HG03097 (cell line): ENCODE measurements around the gene SLIT3.

Experiments
- ATAC-seq: cut with Tn5 transposase; IDR thresholded peaks from one replicate; pipeline ENCODE4 v1.9.1; 2021; ENCODE audit not compliant: unreplicated experiment, low FRiP score

SLIT3 gene

GRCh38 chr5:169299663-169300467, 1.1 kb downstream of the SLIT3 start:
- no peak for ATAC-seq

GRCh38 chr5:169299191-169299662, 1.7 kb downstream of the SLIT3 start:
- no peak for ATAC-seq

GRCh38 chr5:169298193-169298592, 2.7 kb downstream of the SLIT3 start:
- no peak for ATAC-seq

- ATAC-seq = no peak
Observed at GRCh38 chr5:169296419-169297143, 4.4 kb downstream of the SLIT3 start.

- no peak for ATAC-seq
Observed at GRCh38 chr5:169295306-169295705, 5.6 kb downstream of the SLIT3 start.

GRCh38 chr5:169294621-169295020, 6.3 kb downstream of the SLIT3 start:
- no peak for ATAC-seq

GRCh38 chr5:169291877-169292276, 9.1 kb downstream of the SLIT3 start:
- ATAC-seq = no peak

GRCh38 chr5:169290895-169291294, 10.0 kb downstream of the SLIT3 start:
- ATAC-seq = no peak

GRCh38 chr5:169289520-169289919, 11.4 kb downstream of the SLIT3 start:
- ATAC-seq = no peak

GRCh38 chr5:169288066-169288930, 12.6 kb downstream of the SLIT3 start:
- no peak for ATAC-seq

GRCh38 chr5:169287529-169287928, 13.4 kb downstream of the SLIT3 start:
- ATAC-seq = no peak

GRCh38 chr5:169286572-169287300, 14.2 kb downstream of the SLIT3 start:
- ATAC-seq = no peak

- no peak for ATAC-seq
Observed at GRCh38 chr5:169283887-169284286, 17.1 kb downstream of the SLIT3 start.

- ATAC-seq = no peak
Observed at GRCh38 chr5:169281625-169282024, 19.3 kb downstream of the SLIT3 start.

- no peak for ATAC-seq
Observed at GRCh38 chr5:169280696-169281095, 20.2 kb downstream of the SLIT3 start.

- no peak for ATAC-seq
Observed at GRCh38 chr5:169280286-169280685, 20.7 kb downstream of the SLIT3 start.

- no peak for ATAC-seq
Observed at GRCh38 chr5:169279125-169279524, 21.8 kb downstream of the SLIT3 start.

GRCh38 chr5:169273881-169274280, 27.1 kb downstream of the SLIT3 start:
- no peak for ATAC-seq

- no peak for ATAC-seq
Observed at GRCh38 chr5:169273451-169273850, 27.5 kb downstream of the SLIT3 start.

GRCh38 chr5:169272731-169273427, 28.1 kb downstream of the SLIT3 start:
- no peak for ATAC-seq
